SK-N-SH treated with all-trans-retinoic acid at 6 μM for 48 hours (cell line): Measurements from ENCODE around the gene SLC22A6.

Experiments
- ARNTL ChIP-seq: fragments of 450-650 bp; formaldehyde crosslinking; IDR thresholded peaks from 2 replicates; pipeline ENCODE4 v1.5.0; 2020; ENCODE audit warnings: low read depth, mild to moderate bottlenecking, moderate library complexity, borderline replicate concordance
- GLIS3 ChIP-seq: fragments of 250-450 bp; sonication (Bioruptor Pico); IDR thresholded peaks from 2 replicates; pipeline ENCODE4 v1.5.0; 2020; ENCODE audit warnings: mild to moderate bottlenecking, moderate library complexity
- RARB ChIP-seq: fragments of 250-450 bp; sonication (Bioruptor Pico); IDR thresholded peaks from 2 replicates; pipeline ENCODE4 v1.8.0; 2021; ENCODE audit warnings: mild to moderate bottlenecking, moderate library complexity
- ZNF70 ChIP-seq: fragments of 450-650 bp; formaldehyde crosslinking; IDR thresholded peaks from 2 replicates; pipeline ENCODE4 v1.5.0; 2020; ENCODE audit warnings: mild to moderate bottlenecking, moderate library complexity
- ZNF8 ChIP-seq: fragments of 450-650 bp; formaldehyde crosslinking; IDR thresholded peaks from 2 replicates; pipeline ENCODE4 v1.5.0; 2020; ENCODE audit warnings: mild to moderate bottlenecking, moderate library complexity
- TF ChIP-seq, protein P1 (sequence below): fragments of 250-450 bp; sonication (Bioruptor Pico); IDR thresholded peaks from 2 replicates; pipeline ENCODE4 v1.5.0; 2020; ENCODE audit warnings: mild to moderate bottlenecking, moderate library complexity

DNA sequence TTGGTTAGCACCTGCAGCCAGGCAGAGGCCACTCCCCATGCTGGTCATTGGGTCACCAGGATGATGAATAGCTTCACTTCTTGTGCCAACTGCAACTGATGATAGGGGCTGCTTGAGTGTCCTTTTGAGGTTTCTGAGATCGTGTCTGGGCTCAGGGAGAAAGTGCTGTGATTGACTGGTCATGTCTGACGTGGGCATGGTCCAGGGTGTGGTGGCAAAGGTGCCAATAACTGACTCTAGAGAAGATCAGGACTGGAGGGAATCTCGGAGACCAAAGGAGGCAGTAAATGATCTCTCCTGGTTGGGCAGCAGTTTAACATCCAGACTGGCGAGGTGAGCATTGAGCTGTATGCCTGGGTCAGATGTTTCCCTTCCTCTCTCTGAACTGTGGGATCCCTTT is 10.0 kb upstream of the SLC22A6 start:
- no peak for TF ChIP-seq ARNTL (CRISPR knock-in tag)
- TF ChIP-seq ZNF8 (CRISPR knock-in tag): no peak
- TF ChIP-seq RARB (CRISPR knock-in tag): no peak
- TF ChIP-seq GLIS3: no peak
- no peak for TF ChIP-seq ZNF70 (CRISPR knock-in tag)
- TF ChIP-seq, protein P1, sequence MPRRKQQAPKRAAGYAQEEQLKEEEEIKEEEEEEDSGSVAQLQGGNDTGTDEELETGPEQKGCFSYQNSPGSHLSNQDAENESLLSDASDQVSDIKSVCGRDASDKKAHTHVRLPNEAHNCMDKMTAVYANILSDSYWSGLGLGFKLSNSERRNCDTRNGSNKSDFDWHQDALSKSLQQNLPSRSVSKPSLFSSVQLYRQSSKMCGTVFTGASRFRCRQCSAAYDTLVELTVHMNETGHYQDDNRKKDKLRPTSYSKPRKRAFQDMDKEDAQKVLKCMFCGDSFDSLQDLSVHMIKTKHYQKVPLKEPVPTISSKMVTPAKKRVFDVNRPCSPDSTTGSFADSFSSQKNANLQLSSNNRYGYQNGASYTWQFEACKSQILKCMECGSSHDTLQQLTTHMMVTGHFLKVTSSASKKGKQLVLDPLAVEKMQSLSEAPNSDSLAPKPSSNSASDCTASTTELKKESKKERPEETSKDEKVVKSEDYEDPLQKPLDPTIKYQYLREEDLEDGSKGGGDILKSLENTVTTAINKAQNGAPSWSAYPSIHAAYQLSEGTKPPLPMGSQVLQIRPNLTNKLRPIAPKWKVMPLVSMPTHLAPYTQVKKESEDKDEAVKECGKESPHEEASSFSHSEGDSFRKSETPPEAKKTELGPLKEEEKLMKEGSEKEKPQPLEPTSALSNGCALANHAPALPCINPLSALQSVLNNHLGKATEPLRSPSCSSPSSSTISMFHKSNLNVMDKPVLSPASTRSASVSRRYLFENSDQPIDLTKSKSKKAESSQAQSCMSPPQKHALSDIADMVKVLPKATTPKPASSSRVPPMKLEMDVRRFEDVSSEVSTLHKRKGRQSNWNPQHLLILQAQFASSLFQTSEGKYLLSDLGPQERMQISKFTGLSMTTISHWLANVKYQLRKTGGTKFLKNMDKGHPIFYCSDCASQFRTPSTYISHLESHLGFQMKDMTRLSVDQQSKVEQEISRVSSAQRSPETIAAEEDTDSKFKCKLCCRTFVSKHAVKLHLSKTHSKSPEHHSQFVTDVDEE (CRISPR knock-in tag): no peak
